Neuronal stem cell (in vitro differentiated cells): ENCODE results near the gene DTX1.

ENCODE experiments used
- DNase-seq: peaks from one replicate; pipeline ENCODE4 v3.0.0-alpha.2; 2013; ENCODE audit warnings: low spot score
- H2AFZ ChIP-seq: one replicate; pipeline ENCODE4 v1.6.1; 2013; ENCODE audit warnings: mild to moderate bottlenecking, low read length, inconsistent platforms
- H2AK5ac ChIP-seq: 2 replicates; pipeline ENCODE4 v1.6.1; 2013; ENCODE audit warnings: low read depth, mild to moderate bottlenecking, inconsistent platforms, low read length, moderate library complexity, mixed read lengths
- H2BK120ac ChIP-seq: 2 replicates; pipeline ENCODE4 v1.6.1; 2013; ENCODE audit warnings: low read depth, mild to moderate bottlenecking, inconsistent platforms, low read length, moderate library complexity, mixed read lengths
- H2BK12ac ChIP-seq: one replicate; pipeline ENCODE4 v1.6.1; 2013; ENCODE audit warnings: low read length, inconsistent platforms
- H2BK15ac ChIP-seq: 2 replicates; pipeline ENCODE4 v1.6.1; 2013; ENCODE audit warnings: mild to moderate bottlenecking, low read length, inconsistent platforms, mixed read lengths
- H2BK5ac ChIP-seq: one replicate; pipeline ENCODE4 v1.6.1; 2013; ENCODE audit warnings: inconsistent platforms, mild to moderate bottlenecking, low read length, moderate library complexity
- H3K14ac ChIP-seq: one replicate; pipeline ENCODE4 v1.6.1; 2013; ENCODE audit warnings: low read length, inconsistent platforms
- H3K18ac ChIP-seq: 2 replicates; pipeline ENCODE4 v1.6.1; 2013; ENCODE audit warnings: low read length, inconsistent platforms
- H3K23ac ChIP-seq: 2 replicates; pipeline ENCODE4 v1.6.1; 2013; ENCODE audit warnings: low read depth, mild to moderate bottlenecking, mixed read lengths, low read length, inconsistent platforms; ENCODE audit not compliant: poor library complexity
- H3K27ac ChIP-seq: replicated peaks from 3 replicates; pipeline ENCODE4 v1.5.1; 2013; ENCODE audit warnings: low read length, inconsistent platforms
- H3K27me3 ChIP-seq, 3 experiments: 2 replicates each; pipeline ENCODE4 v1.6.1; 2013; ENCODE audit warnings: low read length in 3 of 3, mild to moderate bottlenecking in 2 of 3, inconsistent platforms in 1 of 3, low read depth in 1 of 3, mixed read lengths in 1 of 3, moderate library complexity in 1 of 3; ENCODE audit not compliant: control insufficient read depth in 3 of 3, insufficient read depth in 3 of 3
- H3K36me3 ChIP-seq, 2 donors: replicated peaks in 1 of 2; 2 replicates each; pipeline ENCODE4 v1.6.1; 2013; ENCODE audit warnings: low read length in 2 of 2; ENCODE audit not compliant: control insufficient read depth in 2 of 2, insufficient read depth in 2 of 2
- H3K4ac ChIP-seq: 2 replicates; pipeline ENCODE4 v1.6.1; 2013; ENCODE audit warnings: inconsistent platforms, mild to moderate bottlenecking, low read length, moderate library complexity
- H3K4me1 ChIP-seq, 2 donors: 1 replicate in 1 of 2; 2 replicates in 1 of 2; pipeline ENCODE4 v1.6.1; 2013; ENCODE audit warnings: low read length in 2 of 2, low read depth in 1 of 2; ENCODE audit not compliant: control insufficient read depth in 2 of 2, insufficient read depth in 1 of 2
- H3K4me2 ChIP-seq: one replicate; pipeline ENCODE4 v1.6.1; 2013; ENCODE audit warnings: mild to moderate bottlenecking, low read length, inconsistent platforms; ENCODE audit not compliant: insufficient read depth, poor library complexity, severe bottlenecking
- H3K4me3 ChIP-seq, 2 donors: 2 replicates each; pipeline ENCODE4 v1.5.1; 2013; ENCODE audit warnings: low read length in 2 of 2, mild to moderate bottlenecking in 2 of 2, inconsistent platforms in 1 of 2, moderate library complexity in 1 of 2
- H3K79me1 ChIP-seq: one replicate; pipeline ENCODE4 v1.6.1; 2013; ENCODE audit warnings: low read depth, mild to moderate bottlenecking, inconsistent platforms, low read length, moderate library complexity
- H3K9ac ChIP-seq: one replicate; pipeline ENCODE4 v1.6.1; 2013; ENCODE audit warnings: mild to moderate bottlenecking, low read depth, low read length, inconsistent platforms; ENCODE audit not compliant: poor library complexity
- H3K9me3 ChIP-seq, 2 donors: replicated peaks in 1 of 2; 2 replicates each; pipeline versions ENCODE3 to v1.6.1; 2013; ENCODE audit warnings: low read length in 2 of 2, mild to moderate bottlenecking in 2 of 2, inconsistent platforms in 1 of 2, low read depth in 1 of 2, mixed read lengths in 1 of 2, moderate library complexity in 1 of 2; ENCODE audit not compliant: control insufficient read depth in 2 of 2, insufficient read depth in 1 of 2
- H4K8ac ChIP-seq: one replicate; pipeline ENCODE4 v1.6.1; 2013; ENCODE audit warnings: low read depth, mild to moderate bottlenecking, inconsistent platforms, low read length, moderate library complexity
- H4K91ac ChIP-seq: one replicate; pipeline ENCODE4 v1.6.1; 2013; ENCODE audit warnings: low read length, low read depth, mild to moderate bottlenecking, inconsistent platforms; ENCODE audit not compliant: poor library complexity
- WGBS, 2 donors: extraction: QIAGEN DNeasy Blood & Tissue Kit; methylation state at CpG; one replicate each; pipeline ENCODE4 v1.1.7; 2013; ENCODE audit warnings: missing lambda C conversion rate in 2 of 2, mixed read lengths in 1 of 2; ENCODE audit not compliant: insufficient read length in 2 of 2, insufficient replicate concordance in 1 of 2; ENCODE audit errors: extremely low coverage in 2 of 2; 5-methylcytosine and 5-hydroxymethylcytosine counted together

The DTX1 gene

GRCh38 chr12:113077057-113077858 lies 20.7 kb downstream of the DTX1 start:
- Histone ChIP-seq H3K4me2 (peak overlapping the region; percentile 47), H2BK5ac (no peak overlapping the region), H2BK120ac (no peak overlapping the region), H3K36me3 (no peaks in the 10 kb centered on the region), H4K8ac (no peak overlapping the region), H3K23ac (peak overlapping the region; percentile 37), H2AK5ac (no peak overlapping the region), H3K9ac (peak overlapping the region; percentile 30), H3K4me1 (peaks cover 0 to 2% of the 10 kb centered on the region in 2 donors), H2BK12ac (no peak overlapping the region), H3K27me3 (peaks cover 4 to 45% (median 25%) of the 10 kb centered on the region in 3 experiments), H2BK15ac (no peak overlapping the region), H3K4ac (no peak overlapping the region), H2AFZ (no peak overlapping the region), H4K91ac (no peak overlapping the region), H3K14ac (no peak overlapping the region), H3K9me3 (no peaks in the 10 kb centered on the region), H3K4me3 (peak overlapping the region in 1 of 2 donors; percentile 71), H3K18ac (peak overlapping the region; percentile 74), H3K27ac (no peak overlapping the region), H3K79me1 (no peaks in the 10 kb centered on the region)
- WGBS, 2 donors = no CpG with 5 or more reads among the region's 70 CpGs
- no peak for DNase-seq

- Histone ChIP-seq H3K27me3 (peaks cover 4 to 44% (median 25%) of the 10 kb centered on the region in 3 experiments), H3K18ac (no peak overlapping the region), H3K4ac (no peak overlapping the region), H3K9ac (no peak overlapping the region), H4K8ac (no peak overlapping the region), H3K23ac (no peak overlapping the region), H3K14ac (no peak overlapping the region), H3K4me3 (no peak overlapping the region), H3K36me3 (no peaks in the 10 kb centered on the region), H2AK5ac (no peak overlapping the region), H3K9me3 (no peaks in the 10 kb centered on the region), H3K4me1 (peaks cover 0 to 2% of the 10 kb centered on the region in 2 donors), H3K79me1 (no peaks in the 10 kb centered on the region), H4K91ac (no peak overlapping the region), H3K4me2 (peak overlapping the region; percentile 47), H2BK5ac (no peak overlapping the region), H2BK120ac (no peak overlapping the region), H2BK15ac (no peak overlapping the region), H3K27ac (no peak overlapping the region), H2BK12ac (no peak overlapping the region), H2AFZ (no peak overlapping the region)
- no peak for DNase-seq
- WGBS, 2 donors = no CpG with 5 or more reads among the region's 48 CpGs
These were observed 21.3 kb downstream of the DTX1 start for GRCh38 chr12:113077859-113078255.

- no peak overlapping the region for H3K9ac ChIP-seq
- no peaks in the 10 kb centered on the region for H3K79me1 ChIP-seq
- no CpG with 5 or more reads among the region's 4 CpGs for WGBS, 2 donors
- no peak overlapping the region for H4K8ac ChIP-seq
- no peak overlapping the region for H3K27ac ChIP-seq
- H3K4me2 ChIP-seq = no peak overlapping the region
- no peak overlapping the region for H2BK120ac ChIP-seq
- no peaks in the 10 kb centered on the region for H3K36me3 ChIP-seq
- H3K18ac ChIP-seq = no peak overlapping the region
- H2AFZ ChIP-seq = no peak overlapping the region
- no peak overlapping the region for H2AK5ac ChIP-seq
- H3K23ac ChIP-seq = no peak overlapping the region
- no peak for DNase-seq
- H3K9me3 ChIP-seq = no peaks in the 10 kb centered on the region
- no peak overlapping the region for H2BK5ac ChIP-seq
- H3K14ac ChIP-seq = no peak overlapping the region
- H3K4me3 ChIP-seq = no peak overlapping the region
- H3K4me1 ChIP-seq = peaks cover 0 to 3% of the 10 kb centered on the region in 2 donors
- H2BK15ac ChIP-seq = no peak overlapping the region
- no peak overlapping the region for H2BK12ac ChIP-seq
- peaks cover 4 to 25% (median 22%) of the 10 kb centered on the region in 3 experiments for H3K27me3 ChIP-seq
- no peak overlapping the region for H3K4ac ChIP-seq
- H4K91ac ChIP-seq = no peak overlapping the region
These were observed 25.3 kb downstream of the DTX1 start for GRCh38 chr12:113081873-113082272.

GRCh38 chr12:113082486-113083148 lies 26.1 kb downstream of the DTX1 start:
- peaks cover 0 to 22% (median 14%) of the 10 kb centered on the region in 3 experiments for H3K27me3 ChIP-seq

More at GRCh38 chr12:113082486-113083148, 26.1 kb downstream of the DTX1 start:
- H3K18ac ChIP-seq = no peak overlapping the region
- no peak overlapping the region for H3K27ac ChIP-seq
- no peak overlapping the region for H2AFZ ChIP-seq
- H2BK15ac ChIP-seq = no peak overlapping the region
- no peak overlapping the region for H3K4me3 ChIP-seq
- H3K9me3 ChIP-seq = no peaks in the 10 kb centered on the region
- no peak overlapping the region for H3K4ac ChIP-seq
- no peak for DNase-seq
- H2BK12ac ChIP-seq = no peak overlapping the region
- no peak overlapping the region for H2BK120ac ChIP-seq
- H4K91ac ChIP-seq = no peak overlapping the region
- no peak overlapping the region for H3K14ac ChIP-seq
- no peak overlapping the region for H4K8ac ChIP-seq
- H3K23ac ChIP-seq = no peak overlapping the region
- peaks cover 0 to 2% of the 10 kb centered on the region in 2 donors for H3K4me1 ChIP-seq
- H2AK5ac ChIP-seq = no peak overlapping the region
- H3K79me1 ChIP-seq = no peaks in the 10 kb centered on the region
- WGBS, 2 donors = no CpG with 5 or more reads among the region's 9 CpGs
- no peak overlapping the region for H3K4me2 ChIP-seq
- H2BK5ac ChIP-seq = no peak overlapping the region
- no peak overlapping the region for H3K9ac ChIP-seq
- H3K36me3 ChIP-seq = no peaks in the 10 kb centered on the region
